Adipocyte (in vitro differentiated cells): ENCODE measurements around the gene CTNNA1.
"Not testable (repeated sequence)": the region's sequence is repeated elsewhere in the genome, so short reads cannot be mapped to it uniquely, and the experiment has no call there.

ENCODE experiments used
- DNase-seq: peaks from one replicate; pipeline ENCODE4 v3.0.0-alpha.2; 2015; ENCODE audit warnings: low read depth
- H3K27me3 ChIP-seq: replicated peaks from 2 replicates; pipeline ENCODE4 v1.7.0; 2013; ENCODE audit warnings: mild to moderate bottlenecking, low read length, moderate library complexity; ENCODE audit not compliant: control insufficient read depth, insufficient read depth
- H3K36me3 ChIP-seq: 2 replicates; pipeline ENCODE4 v1.7.0; 2013; ENCODE audit warnings: low read length, mild to moderate bottlenecking, moderate library complexity; ENCODE audit not compliant: control insufficient read depth, insufficient read depth, severe bottlenecking
- H3K4me1 ChIP-seq: 2 replicates; pipeline ENCODE4 v1.7.0; 2013; ENCODE audit warnings: mild to moderate bottlenecking, low read length, moderate library complexity; ENCODE audit not compliant: control insufficient read depth, insufficient read depth
- H3K4me3 ChIP-seq: 2 replicates; pipeline ENCODE4 v1.7.0; 2013; ENCODE audit warnings: mild to moderate bottlenecking, low read length, moderate library complexity
- H3K9ac ChIP-seq: 2 replicates; pipeline ENCODE4 v1.7.0; 2013; ENCODE audit warnings: mild to moderate bottlenecking, low read length, moderate library complexity
- H3K9me3 ChIP-seq: 2 replicates; pipeline ENCODE4 v1.7.0; 2013; ENCODE audit warnings: mild to moderate bottlenecking, low read length, moderate library complexity; ENCODE audit not compliant: control insufficient read depth

CTNNA1 gene

GRCh38 chr5:138784590-138784989 lies 31.4 kb downstream of the CTNNA1 start:
- H3K36me3 ChIP-seq = peaks cover 50% of the 10 kb centered on the region
- peak; percentile 36 for DNase-seq
- H3K9ac ChIP-seq = no peak overlapping the region
- no peak overlapping the region for H3K4me3 ChIP-seq
- peaks cover 9% of the 10 kb centered on the region for H3K4me1 ChIP-seq
- H3K9me3 ChIP-seq = no peaks in the 10 kb centered on the region
- H3K27me3 ChIP-seq = no peaks in the 10 kb centered on the region

- H3K36me3 ChIP-seq = peaks cover 21% of the 10 kb centered on the region
- no peak overlapping the region for H3K4me3 ChIP-seq
- H3K9ac ChIP-seq = no peak overlapping the region
- H3K4me1 ChIP-seq = peaks cover 34% of the 10 kb centered on the region
- DNase-seq = peak; percentile 55
- H3K27me3 ChIP-seq = no peaks in the 10 kb centered on the region
- no peaks in the 10 kb centered on the region for H3K9me3 ChIP-seq
These were observed 36.6 kb downstream of the CTNNA1 start for GRCh38 chr5:138789771-138790242.

DNA sequence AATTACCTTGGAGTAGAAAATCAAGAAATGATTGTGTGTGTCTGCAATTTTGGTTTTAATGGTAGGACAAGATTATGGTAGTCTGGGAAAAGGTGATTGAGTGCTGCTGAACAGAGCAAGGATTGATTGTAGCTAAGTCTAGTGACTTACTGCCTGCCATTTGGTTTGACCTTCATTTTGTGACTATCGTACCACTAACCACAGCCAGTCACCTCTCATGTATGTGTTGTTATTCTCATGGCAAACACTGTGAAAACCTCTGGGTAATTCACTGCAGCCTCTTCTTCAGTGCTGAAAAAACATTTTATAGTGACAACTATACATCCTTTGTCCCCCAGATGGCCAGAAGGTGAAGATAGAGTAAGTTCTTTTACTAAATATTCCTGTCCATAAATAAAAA lies 37.5 kb downstream of the CTNNA1 start:
- Histone ChIP-seq H3K4me3 (no peak overlapping the region), H3K9me3 (no peaks in the 10 kb centered on the region), H3K9ac (no peak overlapping the region), H3K27me3 (no peaks in the 10 kb centered on the region), H3K36me3 (peaks cover 17% of the 10 kb centered on the region), H3K4me1 (peaks cover 34% of the 10 kb centered on the region)
- no peak for DNase-seq

DNA sequence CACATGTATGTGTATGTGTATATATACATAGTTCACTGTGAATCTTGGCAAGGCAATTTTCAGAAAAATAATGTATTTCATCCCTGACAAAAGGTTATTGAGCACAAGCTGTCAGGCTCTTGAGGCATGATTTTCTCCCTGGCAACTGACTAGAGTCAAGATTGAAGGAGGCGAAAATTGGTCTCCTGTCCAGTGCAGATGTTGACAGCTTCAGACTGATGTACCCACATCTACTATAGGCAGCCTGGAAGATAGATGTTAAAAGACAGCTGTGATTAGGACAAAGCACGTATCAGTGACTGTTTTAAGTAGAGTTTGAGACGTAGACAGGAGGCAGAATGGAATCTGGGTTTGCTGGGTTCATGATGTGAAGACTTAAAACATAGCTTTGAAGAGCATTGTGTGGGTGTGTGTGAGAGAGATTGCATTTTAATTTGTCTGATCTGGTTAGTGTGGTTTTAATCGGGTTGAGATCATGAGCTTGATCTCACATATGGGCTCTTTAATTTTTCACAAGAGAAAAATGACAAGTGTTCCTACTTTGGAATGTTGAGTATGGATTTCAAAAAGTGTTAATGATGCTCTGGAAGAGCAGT lies 39.1 kb downstream of the CTNNA1 start:
- Histone ChIP-seq H3K36me3 (peaks cover 8% of the 10 kb centered on the region), H3K4me3 (no peak overlapping the region), H3K9me3 (no peaks in the 10 kb centered on the region), H3K4me1 (peaks cover 33% of the 10 kb centered on the region), H3K9ac (no peak overlapping the region), H3K27me3 (no peaks in the 10 kb centered on the region)
- no peak for DNase-seq

DNA sequence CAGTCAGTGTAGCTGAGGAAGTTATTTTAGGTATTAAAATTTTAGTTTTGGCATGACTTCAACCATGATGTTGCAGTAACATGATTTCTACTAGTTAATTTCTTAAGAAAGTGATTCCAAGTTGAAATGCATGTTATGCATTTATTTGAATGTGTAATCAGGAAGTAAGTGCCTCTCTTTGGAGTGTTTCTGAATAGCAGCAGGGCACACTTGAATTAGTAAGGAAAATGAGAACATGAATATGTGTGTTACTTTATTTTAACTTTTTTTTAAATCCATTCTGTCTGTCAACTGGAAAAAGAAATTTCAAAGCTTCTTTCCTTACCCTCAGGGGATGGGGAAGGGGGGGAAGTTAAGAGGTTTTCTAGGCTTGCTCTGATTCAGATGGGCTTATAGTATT lies 40.4 kb downstream of the CTNNA1 start:
- no peaks in the 10 kb centered on the region for H3K9me3 ChIP-seq
- H3K9ac ChIP-seq = no peak overlapping the region
- H3K4me3 ChIP-seq = no peak overlapping the region
- H3K36me3 ChIP-seq = peaks cover 1% of the 10 kb centered on the region
- DNase-seq = peak; percentile 54
- no peaks in the 10 kb centered on the region for H3K27me3 ChIP-seq
- peaks cover 46% of the 10 kb centered on the region for H3K4me1 ChIP-seq

DNA sequence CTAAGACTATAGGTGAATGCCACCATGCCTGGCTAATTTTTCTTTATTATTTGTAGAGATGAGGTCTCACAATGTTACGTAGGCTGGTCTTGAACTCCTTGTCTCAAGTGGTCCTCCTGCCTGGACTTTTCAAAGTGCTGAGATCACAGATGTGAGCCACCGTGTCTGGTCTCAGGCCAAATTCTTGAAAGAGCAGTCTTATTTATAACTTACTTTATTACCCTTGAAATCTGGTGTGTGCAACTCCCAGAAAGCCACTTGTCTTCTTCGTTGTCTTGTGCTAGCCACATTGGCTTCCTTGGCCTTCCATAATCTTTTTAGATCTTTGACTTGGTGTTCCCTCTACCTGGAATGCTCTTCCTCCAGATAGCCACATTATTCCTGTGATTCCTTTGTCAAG lies 50.1 kb downstream of the CTNNA1 start:
- Histone ChIP-seq H3K9ac (no peak overlapping the region), H3K4me1 (peaks cover 4% of the 10 kb centered on the region), H3K4me3 (no peak overlapping the region), H3K36me3 (peaks cover 27% of the 10 kb centered on the region), H3K27me3 (no peaks in the 10 kb centered on the region), H3K9me3 (no peaks in the 10 kb centered on the region)
- no peak for DNase-seq

- H3K9me3 ChIP-seq = no peaks in the 10 kb centered on the region
- DNase-seq = no peak
- H3K4me3 ChIP-seq = no peak overlapping the region
- H3K9ac ChIP-seq = no peak overlapping the region
- H3K27me3 ChIP-seq = no peaks in the 10 kb centered on the region
- H3K36me3 ChIP-seq = peaks cover 29% of the 10 kb centered on the region
- peaks cover 3% of the 10 kb centered on the region for H3K4me1 ChIP-seq
These were observed 50.7 kb downstream of the CTNNA1 start for GRCh38 chr5:138803935-138804334.

DNA sequence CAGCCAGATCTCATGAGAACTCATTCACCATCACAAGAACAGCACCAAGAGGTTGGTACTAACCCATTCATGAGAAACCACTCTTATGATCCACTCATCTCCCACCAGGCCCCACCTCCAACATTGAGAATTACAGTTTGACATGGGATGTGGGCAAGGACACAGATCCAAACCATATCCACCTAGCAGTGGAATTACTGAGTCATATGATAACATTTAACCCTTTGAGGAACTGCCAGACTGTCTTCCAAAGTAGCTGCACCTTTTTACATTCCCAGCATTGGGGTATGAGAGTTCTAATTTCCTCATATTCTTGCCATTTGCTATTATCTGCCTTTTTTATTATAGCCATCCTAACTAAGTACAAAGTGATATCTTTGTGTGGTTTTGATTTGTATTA lies 51.9 kb downstream of the CTNNA1 start:
- H3K36me3 ChIP-seq = peaks cover 29% of the 10 kb centered on the region

GRCh38 chr5:138807182-138807581 lies 54.0 kb downstream of the CTNNA1 start:
- Histone ChIP-seq H3K4me3 (no peak overlapping the region), H3K27me3 (no peaks in the 10 kb centered on the region), H3K4me1 (peaks cover 3% of the 10 kb centered on the region), H3K36me3 (peaks cover 26% of the 10 kb centered on the region), H3K9me3 (no peaks in the 10 kb centered on the region), H3K9ac (no peak overlapping the region)
- no peak for DNase-seq

More for the DNA sequence above, 51.9 kb downstream of the CTNNA1 start:
- no peak for DNase-seq
- Histone ChIP-seq H3K9me3 (no peaks in the 10 kb centered on the region), H3K27me3 (no peaks in the 10 kb centered on the region), H3K4me3 (no peak overlapping the region), H3K4me1 (peaks cover 3% of the 10 kb centered on the region), H3K9ac (no peak overlapping the region)

GRCh38 chr5:138809391-138809790 lies 56.2 kb downstream of the CTNNA1 start:
- no peak for DNase-seq
- peaks cover 41% of the 10 kb centered on the region for H3K36me3 ChIP-seq
- H3K9me3 ChIP-seq = no peaks in the 10 kb centered on the region

DNA sequence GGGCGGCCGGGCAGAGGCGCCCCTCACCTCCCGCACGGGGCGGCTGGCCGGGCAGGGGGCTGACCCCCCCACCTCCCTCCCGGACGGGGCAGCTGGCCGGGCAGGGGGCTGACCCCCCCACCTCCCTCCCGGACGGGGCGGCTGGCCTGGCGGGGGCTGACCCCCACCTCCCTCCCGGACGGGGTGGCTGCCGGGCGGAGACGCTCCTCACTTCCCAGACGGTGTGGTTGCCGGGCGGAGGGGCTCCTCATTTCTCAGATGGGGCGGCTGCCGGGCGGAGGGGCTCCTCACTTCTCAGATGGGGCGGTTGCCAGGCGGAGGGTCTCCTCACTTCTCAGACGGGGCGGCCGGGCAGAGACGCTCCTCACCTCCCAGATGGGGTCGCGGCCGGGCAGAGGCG lies 57.6 kb downstream of the CTNNA1 start:
- not testable (repeated sequence) for DNase-seq, H3K9me3 ChIP-seq, H3K4me1 ChIP-seq, H3K4me3 ChIP-seq, H3K27me3 ChIP-seq, H3K9ac ChIP-seq
- peaks cover 48% of the 10 kb centered on the region for H3K36me3 ChIP-seq

More at GRCh38 chr5:138809391-138809790, 56.2 kb downstream of the CTNNA1 start:
- H3K9ac ChIP-seq = no peak overlapping the region
- peaks cover 3% of the 10 kb centered on the region for H3K4me1 ChIP-seq
- no peak overlapping the region for H3K4me3 ChIP-seq
- H3K27me3 ChIP-seq = no peaks in the 10 kb centered on the region

DNA sequence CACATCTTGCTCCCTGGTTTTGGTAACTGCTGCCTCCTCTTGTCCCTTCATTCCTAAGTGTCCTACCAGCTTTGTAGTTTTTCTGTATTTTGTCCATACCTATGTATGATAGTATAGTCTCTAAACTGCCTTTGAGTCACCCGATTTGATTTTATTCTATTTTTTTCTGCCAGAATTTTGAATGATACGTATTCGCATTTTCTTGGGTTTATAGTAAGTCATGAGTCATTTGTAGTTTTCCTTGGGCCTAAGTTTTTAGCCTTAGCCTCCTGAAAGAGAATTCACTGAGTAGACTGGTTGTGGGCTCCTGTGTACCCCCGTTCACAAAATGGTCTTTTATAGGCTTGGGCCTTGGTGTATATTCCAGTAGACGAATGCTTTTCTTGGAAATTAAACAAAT lies 62.3 kb downstream of the CTNNA1 start:
- no peak for DNase-seq
- peaks cover 50% of the 10 kb centered on the region for H3K36me3 ChIP-seq
- no peak overlapping the region for H3K9ac ChIP-seq
- H3K4me3 ChIP-seq = no peak overlapping the region
- H3K4me1 ChIP-seq = no peaks in the 10 kb centered on the region
- no peaks in the 10 kb centered on the region for H3K27me3 ChIP-seq
- H3K9me3 ChIP-seq = no peaks in the 10 kb centered on the region
